Cortex of kidney (tissue), 1 donor: ENCODE results near the gene BEST3.
"Not testable (repeated sequence)": the region's sequence is repeated elsewhere in the genome, so short reads cannot be mapped to it uniquely, and the experiment has no call there.

Experiments used
- DNase-seq: peaks from one replicate; lab custom pipeline; 2025; lab: John Stamatoyannopoulos, UW

The BEST3 gene

GRCh38 chr12:69648476-69648875 is 50.6 kb downstream of the BEST3 start:
- no peak for DNase-seq

DNA sequence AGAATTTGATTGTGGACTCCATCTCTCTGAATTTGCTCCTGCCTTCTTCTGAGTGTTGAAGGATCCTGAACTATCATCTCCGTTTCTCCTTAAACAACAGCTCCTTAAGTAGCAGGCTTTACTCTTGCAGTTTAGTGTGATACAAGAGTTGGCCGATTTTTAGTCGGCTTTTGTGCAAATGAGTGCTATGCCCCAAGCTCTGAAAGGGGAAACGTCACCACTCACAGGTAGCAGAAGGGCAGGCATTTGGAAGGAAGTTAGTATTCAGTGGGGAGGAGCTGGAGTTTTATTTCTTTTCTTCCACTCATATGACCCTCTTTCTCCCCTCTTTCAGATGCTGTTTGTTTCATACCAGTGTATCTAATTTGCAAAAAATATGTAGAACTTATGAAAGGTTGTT is 51.9 kb downstream of the BEST3 start:
- no peak for DNase-seq

- DNase-seq, result no peak
These were observed 54.1 kb downstream of the BEST3 start for GRCh38 chr12:69645031-69645430.

DNA sequence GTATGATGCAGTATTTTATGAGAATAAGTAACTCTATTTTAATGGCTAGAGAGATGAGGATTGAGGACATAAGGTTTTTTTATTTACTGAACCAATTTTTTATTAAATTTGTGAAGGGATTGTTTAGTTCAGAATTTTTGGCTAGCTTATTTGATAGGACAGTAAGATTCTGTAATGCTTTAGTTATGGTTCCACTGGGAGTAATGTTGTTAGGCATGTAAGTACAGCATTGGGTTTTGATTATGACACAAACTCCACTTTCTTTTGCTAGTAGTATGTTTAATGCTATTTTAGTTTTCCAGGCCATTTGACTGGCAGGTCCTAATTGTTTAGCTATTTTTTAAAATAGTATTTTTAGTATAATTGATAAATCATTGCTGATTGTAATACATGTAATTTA is 54.6 kb downstream of the BEST3 start:
- no peak for DNase-seq

DNA sequence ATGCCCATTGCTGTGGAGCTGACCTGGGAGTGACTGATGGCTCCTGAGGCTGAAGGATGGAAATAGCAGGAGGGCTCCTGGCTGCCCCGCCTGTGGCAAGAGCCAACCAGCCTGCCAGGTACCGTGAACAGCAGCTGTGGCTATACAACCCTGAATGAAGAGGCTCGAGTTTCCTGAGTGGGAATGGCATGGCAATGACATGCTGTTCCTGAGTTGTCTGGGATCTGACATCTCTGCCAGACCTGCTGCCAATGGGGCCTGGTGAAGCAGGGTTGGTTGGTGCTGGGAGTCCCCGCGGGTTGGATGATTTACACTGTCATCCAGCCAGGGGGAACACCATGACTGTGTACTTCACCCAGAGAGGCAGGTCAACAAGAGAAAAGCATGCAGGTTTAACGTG is 56.6 kb downstream of the BEST3 start:
- DNase-seq, result no peak

- DNase-seq, result no peak
These were observed 57.6 kb downstream of the BEST3 start for GRCh38 chr12:69641546-69641945.

- no peak for DNase-seq
These were observed 59.6 kb downstream of the BEST3 start for GRCh38 chr12:69639400-69640016.

DNA sequence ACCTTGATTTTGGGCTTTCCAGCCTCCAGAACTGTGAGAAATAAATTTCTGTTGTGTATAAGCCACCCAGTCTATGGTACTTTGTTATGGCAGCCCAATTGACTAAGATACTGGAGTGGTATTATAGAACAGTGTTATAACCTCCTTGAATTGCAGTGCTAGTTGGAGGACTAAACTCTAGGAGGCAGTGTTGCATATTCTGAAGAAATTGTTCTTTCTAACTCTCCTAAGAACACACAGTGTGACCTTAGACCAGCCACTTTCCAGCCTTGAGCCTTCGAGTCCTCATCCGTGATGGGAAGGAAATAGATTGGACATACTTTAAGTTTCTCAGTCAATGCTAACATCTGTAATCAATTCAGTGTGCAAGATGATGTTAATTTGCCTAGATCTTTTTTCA is 66.0 kb downstream of the BEST3 start:
- no peak for DNase-seq

- no peak for DNase-seq
These were observed 68.9 kb downstream of the BEST3 start for GRCh38 chr12:69630191-69630590.

- DNase-seq, result no peak
These were observed 71.6 kb downstream of the BEST3 start for GRCh38 chr12:69627501-69627900.

DNA sequence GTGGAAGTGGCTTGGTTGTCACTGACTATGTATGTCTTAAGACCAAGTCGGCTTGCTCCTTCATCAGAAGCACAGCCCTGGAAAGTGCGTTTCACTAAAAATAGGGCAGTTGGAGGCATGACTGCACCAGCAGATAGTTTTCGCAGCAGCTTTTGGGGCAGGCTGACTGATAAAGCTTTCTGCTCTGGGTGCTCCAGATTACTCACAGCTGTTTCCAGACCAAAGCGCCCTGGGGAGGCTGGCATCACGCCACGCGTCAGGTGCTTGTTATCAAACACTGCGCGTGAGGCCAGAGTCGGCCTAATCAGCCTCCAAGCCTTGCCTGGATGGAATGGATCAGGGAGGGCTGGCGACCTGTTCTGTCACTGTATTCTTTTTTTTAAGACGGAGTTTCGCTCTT is 75.1 kb downstream of the BEST3 start:
- DNase-seq, result no peak

GRCh38 chr12:69621551-69621950 is 77.6 kb downstream of the BEST3 start:
- DNase-seq, result no peak

DNA sequence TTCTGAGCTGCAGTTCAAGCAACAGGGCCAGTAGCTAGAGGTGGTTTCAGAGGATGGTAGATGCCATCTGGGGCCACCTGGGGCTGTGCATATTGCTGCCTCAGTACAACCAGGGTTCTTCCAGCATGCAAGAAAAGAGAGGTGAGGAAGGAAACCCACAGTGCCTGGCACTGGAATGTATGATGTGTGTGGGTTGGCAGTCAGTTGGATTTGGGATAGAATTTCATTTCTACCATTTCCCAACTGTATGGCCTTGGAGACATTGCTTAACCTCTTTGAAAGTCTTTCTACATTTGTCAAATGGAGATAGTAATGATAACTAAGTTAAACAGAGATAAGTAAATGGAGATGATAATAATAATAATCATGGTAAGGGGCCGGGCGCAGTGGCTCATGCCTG is 78.2 kb downstream of the BEST3 start:
- no peak for DNase-seq

- DNase-seq, result no peak
These were observed 79.0 kb downstream of the BEST3 start for GRCh38 chr12:69620077-69620476.

DNA sequence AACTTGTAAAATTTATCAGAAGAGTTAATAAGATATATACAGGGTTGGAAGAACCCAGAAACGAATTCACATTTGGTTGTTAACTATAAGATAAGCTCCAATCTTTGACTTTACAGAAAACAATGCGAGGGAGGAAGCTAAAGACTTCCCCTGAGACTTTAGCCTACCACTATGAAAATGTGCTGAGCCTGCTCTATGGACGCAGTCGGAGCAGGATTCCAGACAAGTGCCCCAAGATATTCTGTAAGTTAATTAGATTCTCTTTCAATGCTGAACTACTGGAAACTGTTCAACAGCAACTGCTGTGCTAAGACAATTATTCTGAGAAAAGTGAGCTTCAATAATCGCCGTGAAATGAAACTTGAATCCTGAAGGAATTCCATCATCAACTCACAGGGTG is 80.1 kb downstream of the BEST3 start:
- DNase-seq, result no peak

DNA sequence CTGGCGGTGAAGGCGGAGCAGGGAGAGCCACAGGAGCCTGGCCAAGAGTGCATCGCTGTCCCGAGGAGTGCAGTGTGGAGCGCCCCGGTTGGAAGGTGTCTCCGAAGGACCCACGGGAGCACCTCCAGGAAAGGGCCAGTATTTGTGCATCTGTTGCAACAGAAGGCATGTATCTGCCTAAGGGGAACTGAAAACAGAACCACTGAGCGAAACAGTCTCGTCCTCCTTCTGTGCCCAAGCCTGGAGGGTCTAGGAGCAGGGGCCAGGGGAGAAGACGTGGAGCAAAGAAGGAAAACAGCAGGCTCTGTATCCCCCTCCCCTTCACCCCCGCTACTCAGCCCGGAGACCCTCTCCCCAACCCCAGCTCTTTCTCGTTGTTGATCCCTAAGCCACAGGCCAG is 83.1 kb downstream of the BEST3 start:
- no peak for DNase-seq

DNA sequence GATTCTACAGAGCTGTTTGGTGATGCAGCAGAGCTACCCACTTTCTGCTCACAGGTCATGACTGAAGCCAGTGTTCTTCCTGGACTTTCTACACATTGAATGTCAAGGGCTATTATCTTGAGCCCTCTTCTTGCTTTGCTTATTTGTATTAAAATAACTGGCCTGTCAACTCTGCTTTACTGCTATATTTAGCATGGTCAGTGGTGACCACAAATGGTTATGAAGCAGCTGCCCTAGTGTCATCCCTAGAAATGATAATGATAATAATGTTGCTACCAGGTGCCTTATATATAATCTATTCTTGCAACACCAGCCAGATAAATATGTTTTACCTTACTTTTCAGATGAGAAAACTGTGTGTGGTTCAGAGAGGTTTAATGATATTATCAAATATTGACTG is 85.8 kb downstream of the BEST3 start:
- DNase-seq, result no peak

DNA sequence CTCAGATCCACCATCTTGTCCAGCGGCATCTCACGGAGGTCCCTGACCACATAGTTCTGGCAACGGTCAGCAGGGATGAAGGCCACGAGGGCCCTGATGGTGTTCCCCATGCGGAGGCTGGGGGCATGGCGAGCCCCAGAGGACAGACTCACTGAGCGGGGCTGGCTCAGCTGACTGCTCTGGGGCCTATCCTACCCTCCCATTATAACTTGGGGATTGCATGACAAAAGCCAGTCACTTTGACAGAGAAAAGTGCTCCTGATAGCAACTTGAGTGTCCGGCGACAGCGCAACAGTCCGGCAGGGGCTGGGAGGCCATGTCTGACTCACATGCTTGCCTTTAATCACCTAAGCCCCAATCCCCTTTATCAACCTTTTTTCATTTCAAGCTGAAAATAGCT is 88.4 kb downstream of the BEST3 start, which contains the start of gene LRRC10:
TSS of gene LRRC10 (minus strand) at position 179 of the 400 bp plus-strand sequence. CDS start at position 110, 69 bp downstream.
- DNase-seq, result no peak

DNA sequence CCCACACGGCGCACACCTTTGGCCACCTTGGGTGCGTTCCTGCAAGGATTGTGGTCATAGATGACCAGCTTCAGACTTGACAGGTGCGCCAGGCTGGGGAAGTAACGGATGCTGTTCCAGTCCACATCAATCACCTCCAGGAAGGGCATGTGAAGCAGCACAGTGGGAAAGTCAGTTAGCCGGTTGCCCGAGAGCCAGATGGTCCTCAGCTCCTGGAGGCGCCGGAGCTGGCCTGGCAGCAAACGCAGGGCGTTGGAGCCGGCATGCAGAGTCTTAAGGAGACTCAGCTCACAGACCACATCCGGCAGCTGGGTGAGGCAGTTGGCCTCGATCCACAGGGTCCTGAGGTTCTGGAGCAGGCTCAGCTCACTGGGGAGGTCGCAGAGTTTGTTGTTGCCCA is 89.0 kb downstream of the BEST3 start:
- DNase-seq, result no peak

DNA sequence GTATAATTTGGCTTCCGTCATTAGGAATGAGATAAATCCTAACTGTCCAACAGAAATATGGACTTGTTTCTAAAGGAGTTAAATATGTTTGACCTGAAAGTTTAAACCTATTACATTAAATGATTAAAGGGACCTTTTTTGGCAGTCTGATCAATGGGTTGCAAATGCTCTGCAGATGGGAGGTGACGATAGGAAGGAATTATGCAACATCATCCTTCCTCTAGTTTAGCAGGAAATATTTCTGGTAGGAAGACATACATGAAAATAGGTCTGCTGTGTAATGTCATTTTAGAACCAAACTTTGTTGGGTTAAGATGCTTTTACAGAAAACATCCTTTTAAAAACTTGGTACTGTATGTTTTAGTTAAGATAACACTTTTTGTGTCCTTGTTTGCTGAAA is 91.0 kb downstream of the BEST3 start:
- no peak for DNase-seq

DNA sequence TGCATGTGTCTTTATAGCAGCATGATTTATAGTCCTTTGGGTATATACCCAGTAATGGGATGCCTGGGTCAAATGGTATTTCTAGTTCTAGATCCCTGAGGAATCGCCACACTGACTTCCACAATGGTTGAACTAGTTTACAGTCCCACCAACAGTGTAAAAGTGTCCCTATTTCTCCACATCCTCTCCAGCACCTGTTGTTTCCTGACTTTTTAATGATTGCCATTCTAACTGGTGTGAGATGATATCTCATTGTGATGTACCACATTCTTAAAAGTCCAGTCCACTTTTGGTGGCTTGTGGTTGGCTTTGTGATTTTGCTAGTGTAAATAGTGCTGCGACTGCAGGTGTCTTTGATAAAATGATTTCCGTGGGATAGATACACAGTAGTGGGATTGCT is 94.8 kb downstream of the BEST3 start:
- not testable (repeated sequence) for DNase-seq
